ENCODE measurements around the gene TMEM151B. TPM values are rescaled to one million over a fixed set of nuclear protein-coding genes. Genes with fewer than 3 reads are reported as not detected.
"Not testable (repeated sequence)": the region's sequence is repeated elsewhere in the genome, so short reads cannot be mapped to it uniquely, and the experiment has no call there.

The TMEM151B gene
- total RNA-seq, 1 experiment from 2014 or later: not detected

DNA sequence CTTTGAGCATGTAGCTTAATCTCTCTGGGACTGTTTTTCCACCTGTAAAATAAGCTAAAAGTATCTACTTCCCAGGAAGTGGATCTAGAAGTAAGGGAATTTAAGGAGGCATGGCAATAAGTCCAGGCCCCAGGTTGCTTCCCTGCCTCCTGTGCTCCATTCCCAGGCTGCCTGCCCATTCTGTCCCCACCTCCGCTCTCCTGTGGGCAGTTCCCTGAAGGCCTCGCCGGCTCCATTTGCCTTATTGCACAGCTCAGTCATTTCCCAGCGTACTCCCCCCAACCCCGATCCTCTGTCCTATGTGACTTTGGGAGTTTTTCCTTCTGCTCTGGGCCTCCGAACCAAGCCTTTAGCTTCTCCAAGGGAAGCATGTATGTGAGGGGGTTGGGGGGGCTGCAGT is 42.2 kb upstream of the TMEM151B start:
- H3K27me3 ChIP-seq (replicated peaks): no peaks in the 10 kb centered on the region
- DNase-seq (ENCODE audit: low read depth in 1 of 2, low spot score in 2 of 2): no peak
- 0 out of 2 replicates have a peak, but pooled peaks cover 2% of the 10 kb centered on the region for H3K9me3 ChIP-seq (replicated peaks)
- no peak overlapping the region for H3K4me3 ChIP-seq
- H3K4me1 ChIP-seq (replicated peaks): peaks cover 12% of the 10 kb centered on the region
- H3K36me3 ChIP-seq: 0 out of 2 replicates have a peak, but pooled peaks cover 5% of the 10 kb centered on the region
- H3K27ac ChIP-seq: no peak overlapping the region

DNA sequence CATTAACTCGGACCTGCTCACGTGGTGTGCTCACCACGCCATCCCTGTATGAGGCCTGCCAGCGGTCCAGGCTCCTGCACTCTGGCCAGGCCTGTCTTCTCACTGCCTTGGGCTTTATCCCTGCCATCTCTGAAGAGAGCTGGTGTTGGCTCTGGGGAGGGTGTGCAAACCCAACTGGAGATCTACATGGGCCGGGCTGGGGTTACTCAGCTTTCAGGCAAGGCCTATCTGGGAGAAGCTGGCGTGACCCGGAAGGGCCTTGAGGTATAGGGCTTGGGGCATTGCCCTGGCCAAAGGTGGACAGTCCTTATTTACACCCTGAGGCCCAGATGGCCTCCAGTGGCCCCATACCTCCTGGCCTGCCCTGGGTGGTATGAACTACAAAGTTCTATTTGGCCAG is 41.8 kb upstream of the TMEM151B start:
- Histone ChIP-seq H3K4me3 (no peak overlapping the region), H3K27me3 (replicated peaks) (no peaks in the 10 kb centered on the region), H3K27ac (no peak overlapping the region), H3K36me3 (0 out of 2 replicates have a peak, but pooled peaks cover 5% of the 10 kb centered on the region), H3K4me1 (replicated peaks) (peaks cover 10% of the 10 kb centered on the region), H3K9me3 (replicated peaks) (0 out of 2 replicates have a peak, but pooled peaks cover 2% of the 10 kb centered on the region)
- no peak for DNase-seq (ENCODE audit: low read depth in 1 of 2, low spot score in 2 of 2)

DNA sequence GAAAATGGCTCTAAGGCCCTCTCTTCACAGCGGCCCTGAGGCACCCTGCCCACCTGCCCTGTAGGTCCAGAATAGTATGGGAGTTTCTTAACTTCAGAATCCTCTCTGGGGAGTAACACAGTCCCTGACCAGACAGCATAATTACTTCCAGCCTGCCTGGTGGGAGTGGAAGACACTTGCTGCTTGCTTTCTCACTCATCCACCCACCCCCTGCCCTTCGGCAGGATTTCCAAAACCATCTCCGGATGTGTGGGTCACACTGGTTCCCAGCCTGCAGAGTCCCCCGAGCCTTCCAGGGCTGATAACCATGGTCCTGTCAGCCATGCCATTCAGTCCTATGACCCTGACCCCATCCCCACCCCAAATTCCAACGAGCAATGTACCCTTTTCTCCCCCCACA is 41.4 kb upstream of the TMEM151B start:
- Histone ChIP-seq H3K9me3 (replicated peaks) (no peaks in the 10 kb centered on the region), H3K27ac (no peak overlapping the region), H3K4me1 (replicated peaks) (peaks cover 6% of the 10 kb centered on the region), H3K4me3 (no peak overlapping the region), H3K36me3 (0 out of 2 replicates have a peak, but pooled peaks cover 5% of the 10 kb centered on the region), H3K27me3 (replicated peaks) (no peaks in the 10 kb centered on the region)
- no peak for DNase-seq (ENCODE audit: low read depth in 1 of 2, low spot score in 2 of 2)

DNA sequence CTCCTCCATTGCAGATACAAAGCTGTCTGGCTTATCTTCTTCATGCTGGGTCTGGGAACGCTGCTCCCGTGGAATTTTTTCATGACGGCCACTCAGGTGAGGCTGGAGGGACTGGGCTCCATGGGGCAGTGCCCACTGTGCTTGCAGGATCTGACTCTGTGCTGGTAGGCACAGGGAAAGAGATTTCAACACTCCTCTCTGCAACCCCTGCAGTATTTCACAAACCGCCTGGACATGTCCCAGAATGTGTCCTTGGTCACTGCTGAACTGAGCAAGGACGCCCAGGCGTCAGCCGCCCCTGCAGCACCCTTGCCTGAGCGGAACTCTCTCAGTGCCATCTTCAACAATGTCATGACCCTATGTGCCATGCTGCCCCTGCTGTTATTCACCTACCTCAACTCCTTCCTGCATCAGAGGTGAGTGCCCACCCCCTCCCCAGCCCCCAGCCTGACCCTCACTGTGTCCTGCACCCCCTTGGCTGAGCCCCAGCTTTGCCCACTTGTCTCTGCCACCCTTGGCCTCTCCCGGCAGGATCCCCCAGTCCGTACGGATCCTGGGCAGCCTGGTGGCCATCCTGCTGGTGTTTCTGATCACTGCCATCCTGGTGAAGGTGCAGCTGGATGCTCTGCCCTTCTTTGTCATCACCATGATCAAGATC is 40.7 kb upstream of the TMEM151B start:
- peaks cover 3% of the 10 kb centered on the region; the same call in 1 of the 2 replicates for H3K4me1 ChIP-seq (replicated peaks)
- DNase-seq (ENCODE audit: low read depth in 1 of 2, low spot score in 2 of 2): no peak

DNA sequence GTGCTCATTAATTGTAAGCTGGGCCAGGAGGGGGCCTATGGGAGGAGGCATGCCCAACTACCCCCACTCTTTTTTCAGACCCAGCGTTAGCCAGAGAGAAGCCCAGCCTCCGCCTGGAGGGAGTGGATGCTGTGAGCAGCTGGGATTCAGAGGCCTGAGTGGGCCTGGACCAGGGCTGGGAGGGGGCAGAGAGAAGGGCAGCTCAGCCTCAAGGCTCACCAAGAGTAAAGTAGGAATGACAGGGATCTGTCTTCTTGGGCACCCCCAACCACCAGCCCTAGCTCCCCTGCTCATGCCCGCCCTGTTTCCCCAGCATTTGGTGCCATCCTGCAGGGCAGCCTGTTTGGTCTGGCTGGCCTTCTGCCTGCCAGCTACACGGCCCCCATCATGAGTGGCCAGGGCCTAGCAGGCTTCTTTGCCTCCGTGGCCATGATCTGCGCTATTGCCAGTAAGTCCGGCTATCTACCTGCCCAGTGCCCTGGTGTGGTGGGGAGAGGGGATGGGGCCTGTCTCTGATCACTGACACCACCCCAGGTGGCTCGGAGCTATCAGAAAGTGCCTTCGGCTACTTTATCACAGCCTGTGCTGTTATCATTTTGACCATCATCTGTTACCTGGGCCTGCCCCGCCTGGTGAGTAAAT is 40.1 kb upstream of the TMEM151B start:
- Histone ChIP-seq H3K4me3 (no peak overlapping the region), H3K27me3 (replicated peaks) (no peaks in the 10 kb centered on the region), H3K27ac (no peak overlapping the region), H3K4me1 (replicated peaks) (peaks cover 8% of the 10 kb centered on the region; the same call in 1 of the 2 replicates), H3K9me3 (replicated peaks) (no peaks in the 10 kb centered on the region), H3K36me3 (0 out of 2 replicates have a peak, but pooled peaks cover 5% of the 10 kb centered on the region)
- DNase-seq (ENCODE audit: low read depth in 1 of 2, low spot score in 2 of 2): no peak

More for the DNA sequence above, 40.7 kb upstream of the TMEM151B start:
- no peaks in the 10 kb centered on the region for H3K27me3 ChIP-seq (replicated peaks)
- no peak overlapping the region for H3K4me3 ChIP-seq
- no peak overlapping the region for H3K27ac ChIP-seq
- H3K9me3 ChIP-seq (replicated peaks): no peaks in the 10 kb centered on the region
- 0 out of 2 replicates have a peak, but pooled peaks cover 5% of the 10 kb centered on the region for H3K36me3 ChIP-seq

DNA sequence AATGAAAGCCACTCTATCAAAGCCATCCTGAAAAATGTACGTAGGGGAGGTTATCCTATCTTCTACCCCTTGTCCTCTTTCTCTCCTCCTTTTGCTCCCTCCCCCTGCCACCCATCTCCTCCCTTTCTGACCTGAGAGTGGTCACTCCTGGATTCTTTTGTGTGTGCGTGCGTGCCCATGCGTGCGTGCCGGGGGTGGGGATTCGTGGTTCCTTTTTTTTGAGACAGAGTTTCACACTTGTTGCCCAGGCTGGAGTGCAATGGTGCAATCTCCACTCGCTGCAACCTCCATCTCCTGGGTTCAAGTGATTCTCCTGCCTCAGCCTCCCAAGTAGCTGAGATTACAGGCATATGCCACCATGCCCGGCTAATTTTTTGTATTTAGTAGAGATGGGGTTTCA is 38.8 kb upstream of the TMEM151B start:
- DNase-seq (ENCODE audit: low read depth in 1 of 2, low spot score in 2 of 2); H3K4me3 ChIP-seq; H3K36me3 ChIP-seq; H3K27ac ChIP-seq; H3K4me1 ChIP-seq (replicated peaks); H3K27me3 ChIP-seq (replicated peaks); H3K9me3 ChIP-seq (replicated peaks): not testable (repeated sequence)

DNA sequence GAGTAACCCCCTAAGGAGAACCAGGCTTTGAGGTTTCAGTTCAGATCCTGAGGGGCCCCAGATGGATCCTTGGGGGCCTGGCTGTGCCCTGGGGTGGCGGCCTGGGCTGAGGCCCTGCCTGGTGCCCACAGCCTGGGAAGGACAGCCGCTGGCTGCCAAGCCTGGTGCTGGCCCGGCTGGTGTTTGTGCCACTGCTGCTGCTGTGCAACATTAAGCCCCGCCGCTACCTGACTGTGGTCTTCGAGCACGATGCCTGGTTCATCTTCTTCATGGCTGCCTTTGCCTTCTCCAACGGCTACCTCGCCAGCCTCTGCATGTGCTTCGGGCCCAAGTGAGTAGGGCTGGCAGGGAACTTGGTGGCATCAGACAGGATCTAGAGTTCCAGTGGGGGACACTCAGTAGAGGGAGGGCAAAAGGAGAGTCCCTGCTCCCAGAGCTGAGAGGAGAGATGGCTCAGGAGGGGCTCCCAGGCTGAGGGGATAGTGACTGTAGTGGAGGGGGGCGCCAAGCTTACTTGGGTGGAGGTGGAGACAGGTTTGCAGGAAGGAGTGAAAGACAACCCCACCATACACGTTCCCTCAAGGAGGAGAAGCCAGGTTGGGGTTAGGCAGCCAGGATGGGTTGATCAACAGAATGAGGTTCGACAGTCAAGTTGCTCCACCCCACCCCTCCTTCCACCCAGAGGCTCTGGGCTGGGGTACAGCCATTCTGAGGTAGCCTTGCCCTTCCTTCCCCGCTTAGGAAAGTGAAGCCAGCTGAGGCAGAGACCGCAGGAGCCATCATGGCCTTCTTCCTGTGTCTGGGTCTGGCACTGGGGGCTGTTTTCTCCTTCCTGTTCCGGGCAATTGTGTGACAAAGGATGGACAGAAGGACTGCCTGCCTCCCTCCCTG is 37.3 kb upstream of the TMEM151B start:
- H3K4me3 ChIP-seq: no peak overlapping the region
- H3K36me3 ChIP-seq: 0 out of 2 replicates have a peak, but pooled peaks cover 5% of the 10 kb centered on the region
- peaks cover 19% of the 10 kb centered on the region for H3K4me1 ChIP-seq (replicated peaks)
- H3K27ac ChIP-seq: no peak overlapping the region
- DNase-seq (ENCODE audit: low read depth in 1 of 2, low spot score in 2 of 2): no peak
- no peaks in the 10 kb centered on the region for H3K9me3 ChIP-seq (replicated peaks)
- no peaks in the 10 kb centered on the region for H3K27me3 ChIP-seq (replicated peaks)

DNA sequence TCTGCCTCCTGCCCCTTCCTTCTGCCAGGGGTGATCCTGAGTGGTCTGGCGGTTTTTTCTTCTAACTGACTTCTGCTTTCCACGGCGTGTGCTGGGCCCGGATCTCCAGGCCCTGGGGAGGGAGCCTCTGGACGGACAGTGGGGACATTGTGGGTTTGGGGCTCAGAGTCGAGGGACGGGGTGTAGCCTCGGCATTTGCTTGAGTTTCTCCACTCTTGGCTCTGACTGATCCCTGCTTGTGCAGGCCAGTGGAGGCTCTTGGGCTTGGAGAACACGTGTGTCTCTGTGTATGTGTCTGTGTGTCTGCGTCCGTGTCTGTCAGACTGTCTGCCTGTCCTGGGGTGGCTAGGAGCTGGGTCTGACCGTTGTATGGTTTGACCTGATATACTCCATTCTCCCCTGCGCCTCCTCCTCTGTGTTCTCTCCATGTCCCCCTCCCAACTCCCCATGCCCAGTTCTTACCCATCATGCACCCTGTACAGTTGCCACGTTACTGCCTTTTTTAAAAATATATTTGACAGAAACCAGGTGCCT is 36.6 kb upstream of the TMEM151B start:
- H3K27me3 ChIP-seq (replicated peaks): no peaks in the 10 kb centered on the region
- no peak overlapping the region for H3K27ac ChIP-seq
- H3K36me3 ChIP-seq: 0 out of 2 replicates have a peak, but pooled peaks cover 5% of the 10 kb centered on the region
- no peak for DNase-seq (ENCODE audit: low read depth in 1 of 2, low spot score in 2 of 2)
- no peak overlapping the region for H3K4me3 ChIP-seq
- H3K9me3 ChIP-seq (replicated peaks): no peaks in the 10 kb centered on the region
- H3K4me1 ChIP-seq (replicated peaks): peaks cover 22% of the 10 kb centered on the region

DNA sequence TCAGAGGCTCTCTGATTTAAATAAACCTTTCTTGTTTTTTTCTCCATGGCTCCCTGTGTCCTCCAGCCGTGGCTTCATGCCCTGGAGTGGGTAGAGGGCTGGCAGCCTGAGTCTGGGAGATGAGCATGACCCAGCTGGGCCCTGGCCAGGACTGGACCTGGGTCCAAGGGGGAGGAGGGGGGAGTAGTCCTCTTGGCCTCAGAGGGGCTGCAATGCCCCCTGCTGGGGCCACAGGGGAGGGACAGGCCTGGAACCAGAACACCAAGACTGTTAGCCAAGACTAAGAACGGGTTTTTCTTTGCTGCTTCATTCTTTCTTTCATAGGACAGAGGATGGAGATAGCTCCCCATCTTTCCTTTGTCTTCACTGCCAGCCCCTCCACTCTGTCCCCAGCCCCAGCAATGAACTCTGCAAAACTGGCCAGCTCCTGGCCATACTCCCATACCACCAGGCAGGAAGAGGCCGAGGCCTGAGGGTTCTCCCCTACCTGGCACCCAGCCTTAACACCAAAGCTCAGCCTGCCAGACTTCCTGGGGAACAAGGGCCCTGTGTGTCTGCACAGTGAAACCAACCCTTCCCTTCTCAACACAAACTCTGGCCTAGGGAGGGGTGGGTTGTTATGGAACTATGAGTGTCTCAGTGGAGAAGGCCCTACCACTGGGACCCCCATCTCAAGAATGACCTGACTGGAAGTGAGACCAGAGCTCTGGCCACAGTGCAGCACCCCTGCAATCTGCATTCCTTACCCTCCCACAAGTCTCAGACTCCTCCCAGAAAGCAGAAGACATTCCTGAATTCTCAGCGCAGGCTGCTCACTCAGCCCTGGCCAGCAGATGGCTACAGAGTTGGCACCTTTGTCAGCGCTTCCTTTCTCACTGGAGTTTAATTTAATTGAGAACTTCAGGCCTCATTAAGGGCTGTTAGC is 35.9 kb upstream of the TMEM151B start:
- Histone ChIP-seq H3K9me3 (replicated peaks) (no peaks in the 10 kb centered on the region), H3K27me3 (replicated peaks) (no peaks in the 10 kb centered on the region), H3K4me3 (no peak overlapping the region), H3K4me1 (replicated peaks) (peaks cover 22% of the 10 kb centered on the region), H3K27ac (no peak overlapping the region), H3K36me3 (0 out of 2 replicates have a peak, but pooled peaks cover 5% of the 10 kb centered on the region)
- DNase-seq (ENCODE audit: low read depth in 1 of 2, low spot score in 2 of 2): peak; percentile 50 to 73

DNA sequence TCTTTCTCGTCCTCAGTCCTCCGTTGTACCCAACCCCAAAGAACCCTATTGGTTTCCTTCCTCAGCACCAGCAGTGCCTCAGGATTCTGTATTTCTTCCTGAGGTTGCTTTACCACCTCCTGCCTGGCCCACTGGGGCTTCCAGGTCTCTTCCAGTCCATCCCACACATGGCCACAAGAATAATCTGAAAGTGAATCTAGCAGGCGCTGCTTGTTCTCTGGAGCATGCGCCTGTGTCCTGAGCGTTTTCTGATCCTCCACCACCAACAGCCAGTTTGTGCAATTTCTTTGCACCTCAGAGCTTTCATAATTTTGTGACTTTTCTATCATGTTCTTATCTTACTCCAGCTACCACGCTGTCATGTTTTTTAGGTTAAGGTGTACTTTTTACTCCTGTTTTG is 35.0 kb upstream of the TMEM151B start:
- no peak for DNase-seq (ENCODE audit: low read depth in 1 of 2, low spot score in 2 of 2)
- no peaks in the 10 kb centered on the region for H3K9me3 ChIP-seq (replicated peaks)
- H3K27me3 ChIP-seq (replicated peaks): no peaks in the 10 kb centered on the region
- no peak overlapping the region for H3K27ac ChIP-seq
- 0 out of 2 replicates have a peak, but pooled peaks cover 5% of the 10 kb centered on the region for H3K36me3 ChIP-seq
- no peak overlapping the region for H3K4me3 ChIP-seq
- H3K4me1 ChIP-seq (replicated peaks): peaks cover 22% of the 10 kb centered on the region

DNA sequence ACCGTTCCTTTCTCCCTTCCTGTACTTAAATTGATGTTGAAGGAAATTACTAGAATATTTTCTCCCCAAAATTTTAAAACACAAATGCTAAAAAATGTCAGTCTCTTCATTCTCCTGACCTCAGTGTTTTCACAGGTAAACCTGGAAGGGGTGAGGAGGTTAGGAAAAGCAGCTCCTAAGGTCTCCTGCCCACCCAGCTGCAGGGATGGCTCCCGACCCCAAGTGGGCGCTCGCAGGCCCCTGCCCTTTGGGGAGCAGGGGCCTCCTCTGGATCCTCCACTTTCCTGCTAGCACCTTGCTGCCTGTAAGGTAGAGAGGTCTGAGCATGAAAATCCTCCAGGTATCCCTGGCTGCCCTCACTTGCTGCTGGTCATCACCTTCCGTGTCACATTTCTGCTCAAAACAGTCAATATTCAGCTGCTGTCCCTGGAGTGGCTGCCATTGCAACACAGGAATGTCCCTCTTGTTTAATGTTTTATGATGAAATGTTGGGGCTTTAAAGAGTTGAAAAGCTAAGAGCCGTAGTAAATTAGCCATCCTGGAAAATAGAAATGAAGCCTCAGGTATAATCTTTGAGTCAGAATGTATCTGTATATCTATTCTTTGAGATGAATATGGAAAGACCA is 34.2 kb upstream of the TMEM151B start:
- no peaks in the 10 kb centered on the region for H3K9me3 ChIP-seq (replicated peaks)
- 0 out of 2 replicates have a peak, but pooled peaks cover 5% of the 10 kb centered on the region for H3K36me3 ChIP-seq
- no peak overlapping the region for H3K4me3 ChIP-seq
- no peak overlapping the region for H3K27ac ChIP-seq
- no peak for DNase-seq (ENCODE audit: low read depth in 1 of 2, low spot score in 2 of 2)
- H3K4me1 ChIP-seq (replicated peaks): peaks cover 22% of the 10 kb centered on the region
- no peaks in the 10 kb centered on the region for H3K27me3 ChIP-seq (replicated peaks)

DNA sequence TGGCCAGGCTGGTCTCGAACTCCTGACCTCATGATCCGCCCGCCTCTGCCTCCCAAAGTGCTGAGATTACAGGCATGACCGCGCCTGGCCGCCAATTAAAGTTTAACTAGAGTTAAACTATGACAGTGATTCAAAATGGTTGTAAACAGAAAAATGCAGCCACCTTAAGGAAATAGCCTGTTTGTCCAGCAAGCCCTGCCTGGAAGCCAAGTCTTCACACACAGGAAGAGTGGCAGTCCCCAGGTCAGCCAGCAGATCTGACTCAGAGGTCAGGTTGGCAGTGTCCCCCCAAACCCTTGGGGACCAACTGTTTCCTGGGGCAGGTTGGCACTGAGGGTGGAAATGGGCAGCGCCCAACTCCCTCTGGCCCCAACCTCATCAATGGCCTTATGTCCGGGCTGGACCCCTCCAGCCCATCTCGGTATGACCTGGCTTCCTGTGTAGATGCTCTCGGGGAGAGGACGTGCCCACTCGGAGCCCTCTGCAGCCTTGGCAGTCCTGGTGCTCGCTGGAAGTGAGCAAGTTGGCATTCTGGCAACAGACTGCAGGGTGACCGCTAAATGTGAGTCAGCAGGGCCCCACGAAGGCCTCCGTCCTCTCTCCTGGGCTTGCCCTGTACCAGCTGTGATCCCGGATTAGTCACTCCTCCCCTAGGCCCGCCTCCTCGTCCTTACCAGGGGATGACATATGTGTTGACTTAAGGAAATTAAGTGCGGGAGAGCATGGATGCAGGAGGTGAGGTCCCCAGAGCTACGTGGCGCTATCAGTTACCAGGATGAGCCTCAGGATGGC is 33.0 kb upstream of the TMEM151B start:
- H3K36me3 ChIP-seq: no peaks in the 10 kb centered on the region
- H3K4me3 ChIP-seq: peak overlapping the region; percentile 47
- no peaks in the 10 kb centered on the region for H3K27me3 ChIP-seq (replicated peaks)
- DNase-seq (ENCODE audit: low read depth in 1 of 2, low spot score in 2 of 2): peak; percentile 90 to 97
- H3K4me1 ChIP-seq (replicated peaks): peaks cover 22% of the 10 kb centered on the region
- no peaks in the 10 kb centered on the region for H3K9me3 ChIP-seq (replicated peaks)
- peak overlapping the region; percentile 81 for H3K27ac ChIP-seq

Measured in SJSA1 (cell line).